HUDEP-2 (cell line): ENCODE results near the gene LAPTM5.

Source experiments
- DNase-seq, 76 experiments: peaks; one replicate each; lab custom pipeline; 2025; ENCODE audit not compliant: unreplicated experiment in 76 of 76; lab: John Stamatoyannopoulos, UW

Gene LAPTM5

GRCh38 chr1:30686236-30686935 lies 71.2 kb downstream of the LAPTM5 start:
- no peak for DNase-seq

- DNase-seq = no peak
These were observed 71.8 kb downstream of the LAPTM5 start for GRCh38 chr1:30685796-30686165.

GRCh38 chr1:30684881-30685795 lies 72.4 kb downstream of the LAPTM5 start:
- DNase-seq = no peak

GRCh38 chr1:30684259-30684658 lies 73.3 kb downstream of the LAPTM5 start:
- no peak for DNase-seq

GRCh38 chr1:30683699-30684098 lies 73.9 kb downstream of the LAPTM5 start:
- no peak for DNase-seq
